ENCODE results near the gene DIAPH3. TPM values are rescaled to one million over a fixed set of nuclear protein-coding genes. Genes with fewer than 3 reads are reported as not detected.

Gene DIAPH3
- total and polyA plus RNA-seq, 8 donors: 3.3 to 19.1 (median 10.6) TPM

GRCh38 chr13:59664586-59664985, 499.1 kb downstream of the DIAPH3 start:
- Histone ChIP-seq H3K4me3 (no peak overlapping the region), H3K27me3 (no peaks in the 10 kb centered on the region), H3K4me1 (peaks cover 0 to 5% of the 10 kb centered on the region in 2 donors), H3K9me3 (no peaks in the 10 kb centered on the region), H3K27ac (no peak overlapping the region), H3K36me3 (no peaks in the 10 kb centered on the region)
- no peak for DNase-seq
- intact Hi-C loops (cut with DNase I): no loop called here
- no peak for ATAC-seq
- no peak for TF ChIP-seq CTCF (IDR thresholded peaks at IDR 0.05)

GRCh38 chr13:59663707-59664106, 500.0 kb downstream of the DIAPH3 start:
- Histone ChIP-seq H3K27ac (no peak overlapping the region), H3K27me3 (no peaks in the 10 kb centered on the region), H3K9me3 (no peaks in the 10 kb centered on the region), H3K36me3 (no peaks in the 10 kb centered on the region), H3K4me1 (peaks cover 0 to 5% of the 10 kb centered on the region in 2 donors), H3K4me3 (no peak overlapping the region)
- ATAC-seq (no peak), DNase-seq (no peak)
- TF ChIP-seq CTCF (IDR thresholded peaks at IDR 0.05): no peak
- intact Hi-C loops (cut with DNase I): no loop called here

GRCh38 chr13:59660582-59660981, 503.1 kb downstream of the DIAPH3 start:
- H3K27me3 ChIP-seq: no peaks in the 10 kb centered on the region
- intact Hi-C loops (cut with DNase I): no loop called here
- DNase-seq: no peak
- no peaks in the 10 kb centered on the region for H3K36me3 ChIP-seq
- no peaks in the 10 kb centered on the region for H3K4me1 ChIP-seq
- no peak overlapping the region for H3K27ac ChIP-seq
- TF ChIP-seq CTCF (IDR thresholded peaks at IDR 0.05): no peak
- H3K9me3 ChIP-seq: no peaks in the 10 kb centered on the region
- ATAC-seq: no peak
- H3K4me3 ChIP-seq: no peak overlapping the region

GRCh38 chr13:59659981-59660380, 503.7 kb downstream of the DIAPH3 start:
- Histone ChIP-seq H3K4me3 (no peak overlapping the region), H3K9me3 (no peaks in the 10 kb centered on the region), H3K36me3 (no peaks in the 10 kb centered on the region), H3K4me1 (no peaks in the 10 kb centered on the region), H3K27ac (no peak overlapping the region), H3K27me3 (no peaks in the 10 kb centered on the region)
- DNase-seq (no peak), ATAC-seq (no peak)
- TF ChIP-seq CTCF (IDR thresholded peaks at IDR 0.05): no peak
- intact Hi-C loops (cut with DNase I): no loop called here

GRCh38 chr13:59658738-59659330, 504.9 kb downstream of the DIAPH3 start:
- TF ChIP-seq CTCF (IDR thresholded peaks at IDR 0.05): no peak

More at GRCh38 chr13:59658738-59659330, 504.9 kb downstream of the DIAPH3 start:
- intact Hi-C loops (cut with DNase I): no loop called here
- H3K27ac ChIP-seq: no peak overlapping the region
- H3K27me3 ChIP-seq: no peaks in the 10 kb centered on the region
- H3K4me3 ChIP-seq: no peak overlapping the region
- H3K9me3 ChIP-seq: no peaks in the 10 kb centered on the region
- no peaks in the 10 kb centered on the region for H3K36me3 ChIP-seq
- DNase-seq (no peak), ATAC-seq (no peak)
- no peaks in the 10 kb centered on the region for H3K4me1 ChIP-seq

Measured in left lung (tissue), 10 donors.